Measurements from ENCODE around the gene AFDN.

GRCh38 chr6:167898673-167899311, 72.1 kb downstream of the AFDN start:
- TF ChIP-seq CTCF (conservative IDR thresholded peaks at IDR 0.05 in 1 of 2, IDR thresholded peaks at IDR 0.05 in 1 of 2; ENCODE audit: low read depth in 1 of 2, low read length in 2 of 2): peak; percentile 52 to 75
- TF ChIP-seq EZH2 (IDR thresholded peaks at IDR 0.05; ENCODE audit: low read length, missing control alignments): no peak
